PC-3 (cell line): ENCODE measurements around the gene PTPRH. TPM values are rescaled to one million over a fixed set of nuclear protein-coding genes. Genes with fewer than 3 reads are reported as not detected.

Source experiments
- ATAC-seq: fragments of 200-7000 bp; cut with Tn5 transposase; 2 replicates; pipeline ENCODE4 v1.9.1; 2020; ENCODE audit warnings: mild to moderate bottlenecking, moderate library complexity
- BruUV-seq: library from RNA; stranded (reverse); fragments of 400-500 nt; replicated peaks from 2 replicates; lab custom pipeline; 2021; lab: Mats Ljungman, UMichigan
- CTCF ChIA-PET: fragments of 300-600 bp; sonication (Branson Sonifier 250); formaldehyde crosslinking; loops from one replicate; lab custom pipeline; 2022; ENCODE audit warnings: antibody characterized with exemption; lab: Charles Lee
- POLR2A ChIA-PET: fragments of 300-600 bp; sonication (Branson Sonifier 250); formaldehyde crosslinking; loops from one replicate; lab custom pipeline; 2022; ENCODE audit warnings: antibody characterized with exemption; ENCODE audit not compliant: unreplicated experiment; lab: Charles Lee
- DNase-seq: peaks from one replicate; pipeline ENCODE4 v3.0.0-alpha.2; 2015
- H2AFZ ChIP-seq: fragments of 300-600 bp; sonication (generic); 2 replicates; pipeline ENCODE4 v1.6.0; 2016; ENCODE audit warnings: antibody characterized with exemption, low read length
- H3F3A ChIP-seq: fragments of 300-600 bp; sonication (generic); one replicate; pipeline ENCODE4 v1.6.0; 2017; ENCODE audit warnings: antibody characterized with exemption, low read length, control low read depth, mild to moderate bottlenecking; ENCODE audit not compliant: unreplicated experiment
- H3K27ac ChIP-seq: fragments of 300-600 bp; sonication (generic); 2 replicates; pipeline ENCODE4 v1.5.1; 2016; ENCODE audit warnings: mild to moderate bottlenecking, low read length
- H3K27me3 ChIP-seq: fragments of 300-600 bp; sonication (generic); 2 replicates; pipeline ENCODE4 v1.6.1; 2016; ENCODE audit warnings: low read length, mixed read lengths
- H3K36me3 ChIP-seq: fragments of 300-600 bp; sonication (generic); 2 replicates; pipeline ENCODE4 v1.6.1; 2016; ENCODE audit warnings: low read depth, mixed run types, low read length, mixed read lengths
- H3K4me1 ChIP-seq: fragments of 300-600 bp; sonication (generic); 2 replicates; pipeline ENCODE4 v1.5.1; 2016; ENCODE audit warnings: low read length; ENCODE audit not compliant: insufficient read depth
- H3K4me2 ChIP-seq: fragments of 300-600 bp; sonication (generic); 2 replicates; pipeline ENCODE4 v1.6.0; 2016; ENCODE audit warnings: low read length
- H3K4me3 ChIP-seq: fragments of 300-600 bp; sonication (generic); 2 replicates; pipeline ENCODE4 v1.5.1; 2016; ENCODE audit warnings: mild to moderate bottlenecking, low read length, mixed read lengths
- H3K79me2 ChIP-seq: fragments of 300-600 bp; sonication (generic); 2 replicates; pipeline ENCODE4 v1.6.1; 2017; ENCODE audit warnings: low read length, mixed read lengths
- H3K9ac ChIP-seq: fragments of 300-600 bp; sonication (generic); 2 replicates; pipeline ENCODE4 v1.6.0; 2016; ENCODE audit warnings: mild to moderate bottlenecking, low read length
- H3K9me2 ChIP-seq: fragments of 300-600 bp; sonication (generic); replicated peaks from 2 replicates; pipeline ENCODE4 v1.6.1; 2016; ENCODE audit warnings: mixed run types, low read length, mixed read lengths
- H3K9me3 ChIP-seq: fragments of 300-600 bp; sonication (generic); 2 replicates; pipeline ENCODE4 v1.6.1; 2016; ENCODE audit warnings: low read length, mixed read lengths
- H4K20me1 ChIP-seq: fragments of 300-600 bp; sonication (generic); 2 replicates; pipeline ENCODE4 v1.6.1; 2016; ENCODE audit warnings: low read length, mixed read lengths
- CTCF ChIP-seq: fragments of 300-600 bp; sonication (generic); conservative IDR thresholded peaks from 2 replicates; pipeline ENCODE4 v1.5.1; 2017; ENCODE audit warnings: antibody characterized with exemption, low read depth, mild to moderate bottlenecking, low read length
- EZH2 ChIP-seq: fragments of 300-600 bp; sonication (generic); IDR thresholded peaks from one replicate; pipeline ENCODE4 v1.6.1; 2017; ENCODE audit warnings: antibody characterized with exemption, mild to moderate bottlenecking, low read length; ENCODE audit not compliant: unreplicated experiment
- EZH2phosphoT487 ChIP-seq: fragments of 300-600 bp; sonication (generic); IDR thresholded peaks from 2 replicates; pipeline ENCODE4 v1.6.1; 2018; ENCODE audit warnings: mild to moderate bottlenecking, antibody characterized with exemption, low read length, borderline replicate concordance
- intact Hi-C: fragments of 100-400 bp; cut with micrococcal nuclease; formaldehyde crosslinking; loops from 2 replicates; pipeline ENCODE4 v1.9.0; 2023
- total RNA-seq: library from RNA; depleted of rRNA; stranded (reverse); fragments of >200 nt; gene quantifications from 2 replicates; pipeline ENCODE4 v1.2.3, GENCODE V29; 2014

The PTPRH gene
- total RNA-seq, 1 experiment from 2014 or later, result 10.9 TPM

- no peak overlapping the region for H3K27ac ChIP-seq
- ChIA-PET CTCF (interaction anchor here (2.1 to 2.6 kb wide), 2 partner anchors 12 to 17 kb away, joined by 10 to 25 read pairs; no protein-coding TSS in a partner anchor), POLR2A (interaction anchor here (0.6 kb wide), 1 partner anchor 12 kb away, joined by 5 read pairs; no protein-coding TSS in a partner anchor)
- H4K20me1 ChIP-seq, result no peaks in the 10 kb centered on the region
- no peak overlapping the region for H3K9ac ChIP-seq
- BruUV-seq, result no TSS peak
- H3K4me3 ChIP-seq, result no peak overlapping the region
- TF ChIP-seq EZH2phosphoT487 (no peak), EZH2 (no peak), CTCF (no peak)
- no peaks in the 10 kb centered on the region for H3K27me3 ChIP-seq
- no peak for DNase-seq
- no peaks in the 10 kb centered on the region for H3F3A ChIP-seq
- H3K4me1 ChIP-seq, result peaks cover 21% of the 10 kb centered on the region
- H3K4me2 ChIP-seq, result no peak overlapping the region
- H3K36me3 ChIP-seq, result no peaks in the 10 kb centered on the region
- no peak overlapping the region for H2AFZ ChIP-seq
- no peak for ATAC-seq
- H3K9me2 ChIP-seq, result no peaks in the 10 kb centered on the region
- no peaks in the 10 kb centered on the region for H3K79me2 ChIP-seq
- intact Hi-C loops, result no loop called here
- no peaks in the 10 kb centered on the region for H3K9me3 ChIP-seq
These were observed 50.9 kb downstream of the PTPRH start for GRCh38 chr19:55158423-55158822.

GRCh38 chr19:55157064-55157908 lies 52.0 kb downstream of the PTPRH start, which contains the start of gene TNNI3:
Gene TNNI3, minus strand, starts transcription at chr19:55157732. Its CDS starts 143 bp downstream, at chr19:55157589.
- Histone ChIP-seq H3K9me3 (no peaks in the 10 kb centered on the region), H3K27ac (no peak within 1 kb of the TSS), H3K36me3 (no peaks in the 10 kb centered on the region), H3K4me1 (peaks cover 21% of the 10 kb centered on the region), H3K9ac (no peak within 1 kb of the TSS), H3K4me2 (peak within 1 kb of the TSS; percentile 81), H2AFZ (peak within 1 kb of the TSS; percentile 86), H3F3A (peaks cover 2% of the 10 kb centered on the region), H3K4me3 (peak within 1 kb of the TSS; percentile 68; the same call in 1 of the 2 replicates), H3K79me2 (no peaks in the 10 kb centered on the region), H3K27me3 (no peaks in the 10 kb centered on the region), H3K9me2 (no peaks in the 10 kb centered on the region), H4K20me1 (no peaks in the 10 kb centered on the region)
- intact Hi-C loops, result no loop called here
- TF ChIP-seq CTCF (no peak), EZH2 (no peak), EZH2phosphoT487 (no peak)
- BruUV-seq, result no TSS peak
- no peak for ATAC-seq
- ChIA-PET CTCF (no interaction called here), POLR2A (no interaction called here)
- no peak for DNase-seq
